CD4-positive, alpha-beta T cell (primary cell): ENCODE measurements around the gene CTIF. TPM values are rescaled to one million over a fixed set of nuclear protein-coding genes. Genes with fewer than 3 reads are reported as not detected.

Experiments used
- ATAC-seq: fragments of 200-7000 bp; cut with Tn5 transposase; one replicate; pipeline ENCODE4 v1.10.0; 2022; ENCODE audit warnings: mild to moderate bottlenecking; ENCODE audit not compliant: poor library complexity
- CTCF ChIA-PET: fragments of 350-600 bp; sonication (Branson Sonifier 250); formaldehyde crosslinking; loops from one replicate; lab custom pipeline; 2021; ENCODE audit warnings: antibody characterized with exemption, inconsistent platforms; lab: Charles Lee
- POLR2A ChIA-PET: fragments of 350-600 bp; sonication (Branson Sonifier 250); formaldehyde crosslinking; loops from one replicate; lab custom pipeline; 2021; ENCODE audit warnings: antibody characterized with exemption, inconsistent platforms; lab: Charles Lee
- DNase-seq, 14 experiments: peaks; one replicate each; pipeline ENCODE4 v3.0.0-alpha.2; 2013 to 2020; ENCODE audit warnings: mixed read lengths in 2 of 14
- H3K27ac ChIP-seq, 2 donors: one replicate each; pipeline versions ENCODE4 v1.5.1 to v1.7.0; 2013; ENCODE audit warnings: low read length in 2 of 2, low read depth in 1 of 2, mild to moderate bottlenecking in 1 of 2
- H3K27me3 ChIP-seq, 2 experiments: 1 replicate in 1 of 2; 2 replicates in 1 of 2; pipeline versions ENCODE4 v1.6.1 to v1.7.0; 2013; ENCODE audit warnings: low read length in 2 of 2, control low read depth in 1 of 2, mild to moderate bottlenecking in 1 of 2, moderate library complexity in 1 of 2; ENCODE audit not compliant: insufficient read depth in 2 of 2, control insufficient read depth in 1 of 2
- H3K36me3 ChIP-seq: one replicate; pipeline ENCODE4 v1.6.1; 2013; ENCODE audit warnings: low read length, control low read depth; ENCODE audit not compliant: insufficient read depth
- H3K4me1 ChIP-seq: one replicate; pipeline ENCODE4 v1.6.1; 2013; ENCODE audit warnings: low read length, control low read depth; ENCODE audit not compliant: insufficient read depth
- H3K4me3 ChIP-seq: one replicate; pipeline ENCODE4 v1.5.1; 2013; ENCODE audit warnings: mild to moderate bottlenecking, low read length, moderate library complexity
- H3K9me3 ChIP-seq, 2 experiments: 1 replicate in 1 of 2; 2 replicates in 1 of 2; pipeline versions ENCODE4 v1.6.1 to v1.7.0; 2013; ENCODE audit warnings: low read length in 2 of 2, mild to moderate bottlenecking in 2 of 2, control low read depth in 1 of 2, moderate library complexity in 1 of 2; ENCODE audit not compliant: control insufficient read depth in 1 of 2, insufficient read depth in 1 of 2
- H3K27ac Mint-ChIP-seq: one replicate; pipeline ENCODE4 v1.8.0; 2020; ENCODE audit warnings: mixed read lengths
- H3K27me3 Mint-ChIP-seq: one replicate; pipeline ENCODE4 v1.8.0; 2021; ENCODE audit warnings: mixed read lengths
- H3K36me3 Mint-ChIP-seq: one replicate; pipeline ENCODE4 v1.8.0; 2021; ENCODE audit warnings: low read depth, mixed read lengths
- H3K4me1 Mint-ChIP-seq: one replicate; pipeline ENCODE4 v1.8.0; 2021; ENCODE audit warnings: low read depth, mixed read lengths
- H3K4me3 Mint-ChIP-seq: one replicate; pipeline ENCODE4 v1.8.0; 2020; ENCODE audit warnings: mild to moderate bottlenecking, mixed read lengths
- H3K9me3 Mint-ChIP-seq: one replicate; pipeline ENCODE4 v1.8.0; 2020; ENCODE audit warnings: mixed read lengths
- CTCF ChIP-seq: fragments of 200-600 bp; IDR thresholded peaks from one replicate; pipeline ENCODE4 v1.8.0; 2022; ENCODE audit warnings: antibody characterized with exemption, mild to moderate bottlenecking
- intact Hi-C, 2 experiments: fragments of 100-400 bp; cut with DNase I in 1 of 2; cut with micrococcal nuclease in 1 of 2; formaldehyde crosslinking; loops; one replicate each; pipeline versions ENCODE4 v1.15.1 to v1.9.0; 2023 to 2025; cut with DNase I, micrococcal nuclease
- total RNA-seq, 174 experiments: library from RNA in 2 of 174; stranded (reverse) in 2 of 174; gene quantifications; one replicate each; pipeline ENCODE4 v1.2.3 and lab custom pipeline; 2021 to 2026

Gene CTIF
- total RNA-seq, 2 experiments from 2014 or later: 1.1 to 2.9 TPM

DNA sequence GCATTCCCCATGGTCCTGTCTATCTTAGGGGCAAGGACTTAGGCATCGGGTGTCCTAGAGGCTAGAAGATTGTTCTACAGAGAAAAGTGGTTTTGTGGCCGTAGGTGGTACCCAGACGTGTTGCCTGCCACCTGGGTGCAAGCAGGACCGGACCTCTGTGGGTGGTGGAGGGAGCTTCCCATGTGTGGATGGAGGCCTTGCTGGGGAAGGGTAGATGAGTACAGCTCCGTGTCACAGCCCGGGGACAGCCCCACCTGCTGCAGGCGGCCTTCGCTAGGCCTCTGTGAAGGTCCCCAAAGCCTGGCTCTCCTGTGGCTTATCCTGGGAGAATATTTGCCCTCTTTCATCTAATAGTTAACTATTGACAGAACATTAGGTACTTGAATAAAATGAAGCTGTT is 25.3 kb downstream of the CTIF start:
- Mint-ChIP-seq H3K9me3 (no peaks in the 10 kb centered on the region), H3K27ac (no peak overlapping the region), H3K27me3 (peaks cover 5% of the 10 kb centered on the region), H3K36me3 (no peaks in the 10 kb centered on the region), H3K4me1 (no peaks in the 10 kb centered on the region), H3K4me3 (no peak overlapping the region)
- DNase-seq (no peak), ATAC-seq (no peak)
- no peak overlapping the region for H3K4me3 ChIP-seq
- H3K9me3 ChIP-seq: no peaks in the 10 kb centered on the region
- no peak for TF ChIP-seq CTCF
- no peak overlapping the region for H3K27ac ChIP-seq
- H3K4me1 ChIP-seq: no peaks in the 10 kb centered on the region
- POLR2A ChIA-PET: no interaction called here
- H3K27me3 ChIP-seq: no peaks in the 10 kb centered on the region
- H3K36me3 ChIP-seq: no peaks in the 10 kb centered on the region
- CTCF ChIA-PET: no interaction called here
- intact Hi-C loops: no loop called here

DNA sequence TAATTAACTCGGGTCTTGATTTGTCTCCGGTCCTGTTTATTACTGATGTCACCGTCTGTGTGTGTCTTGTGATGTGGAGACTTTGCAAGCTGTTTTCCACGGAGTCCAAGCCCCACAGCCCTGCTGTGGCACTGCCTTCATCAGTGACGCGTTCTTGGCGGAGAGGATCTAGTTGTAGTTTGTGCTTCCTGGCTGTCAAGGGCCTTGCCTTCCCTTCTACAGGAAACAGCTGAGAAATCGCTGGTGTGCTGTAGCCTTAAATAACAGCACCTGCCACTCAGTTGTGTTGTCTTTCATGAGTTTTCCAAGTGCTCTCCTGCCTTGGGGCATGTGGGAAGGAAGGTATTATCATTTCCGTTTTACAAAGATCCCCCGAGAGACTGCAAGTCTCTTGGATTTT is 26.3 kb downstream of the CTIF start:
- Histone ChIP-seq H3K27me3 (no peaks in the 10 kb centered on the region), H3K9me3 (no peaks in the 10 kb centered on the region), H3K36me3 (no peaks in the 10 kb centered on the region), H3K4me3 (no peak overlapping the region), H3K27ac (no peak overlapping the region), H3K4me1 (no peaks in the 10 kb centered on the region)
- H3K27ac Mint-ChIP-seq: no peak overlapping the region
- no peaks in the 10 kb centered on the region for H3K9me3 Mint-ChIP-seq
- H3K27me3 Mint-ChIP-seq: peaks cover 5% of the 10 kb centered on the region
- no peak for TF ChIP-seq CTCF
- CTCF ChIA-PET: no interaction called here
- POLR2A ChIA-PET: no interaction called here
- no peak for ATAC-seq
- H3K4me1 Mint-ChIP-seq: no peaks in the 10 kb centered on the region
- H3K4me3 Mint-ChIP-seq: no peak overlapping the region
- intact Hi-C loops: no loop called here
- no peaks in the 10 kb centered on the region for H3K36me3 Mint-ChIP-seq
- no peak for DNase-seq

DNA sequence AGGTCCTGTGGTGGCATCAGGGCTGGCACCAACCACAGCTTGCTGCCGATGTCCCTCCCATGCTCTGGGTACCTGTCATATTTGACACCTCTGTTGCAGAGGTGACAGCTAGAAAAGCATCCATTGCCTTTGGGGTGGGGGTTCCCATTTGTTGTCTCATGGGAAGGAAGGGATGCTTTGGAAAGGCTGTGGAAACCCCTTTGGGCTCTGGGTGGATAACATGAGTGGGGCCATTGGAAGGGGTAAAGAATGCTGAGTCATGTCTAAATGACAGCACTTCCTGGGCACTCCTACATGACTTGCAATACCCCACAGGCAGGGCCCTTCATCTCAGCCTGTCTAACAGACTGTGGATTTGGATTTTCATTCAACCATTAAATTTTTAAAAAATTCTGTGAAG is 27.8 kb downstream of the CTIF start:
- no peak overlapping the region for H3K27ac Mint-ChIP-seq
- ChIA-PET POLR2A (no interaction called here), CTCF (no interaction called here)
- no peaks in the 10 kb centered on the region for H3K36me3 ChIP-seq
- TF ChIP-seq CTCF: no peak
- H3K27me3 Mint-ChIP-seq: peaks cover 5% of the 10 kb centered on the region
- no peak overlapping the region for H3K4me3 ChIP-seq
- no peaks in the 10 kb centered on the region for H3K9me3 Mint-ChIP-seq
- no peak overlapping the region for H3K4me3 Mint-ChIP-seq
- no peaks in the 10 kb centered on the region for H3K27me3 ChIP-seq
- intact Hi-C loops: no loop called here
- H3K36me3 Mint-ChIP-seq: no peaks in the 10 kb centered on the region
- no peak for DNase-seq
- H3K27ac ChIP-seq: no peak overlapping the region
- no peaks in the 10 kb centered on the region for H3K4me1 Mint-ChIP-seq
- H3K9me3 ChIP-seq: no peaks in the 10 kb centered on the region
- no peak for ATAC-seq
- no peaks in the 10 kb centered on the region for H3K4me1 ChIP-seq
